HepG2 (cell line): ENCODE measurements around the gene OSER1. TPM values are rescaled to one million over a fixed set of nuclear protein-coding genes. Genes with fewer than 3 reads are reported as not detected.

Source experiments
- ATAC-seq: fragments of 200-7000 bp; cut with Tn5 transposase; 3 replicates; pipeline ENCODE4 v1.9.1; 2020; ENCODE audit warnings: mild to moderate bottlenecking, moderate library complexity
- BruUV-seq: library from RNA; stranded (reverse); fragments of 400-500 nt; replicated peaks from 2 replicates; lab custom pipeline; 2021; lab: Mats Ljungman, UMichigan
- CTCF ChIA-PET: fragments of 300-600 bp; formaldehyde crosslinking; extraction: SDS; loops from one replicate; lab custom pipeline; 2021; ENCODE audit warnings: low total read pairs, inconsistent platforms, low intra/inter-chr PET ratio; lab: Yijun Ruan, JAX
- POLR2A ChIA-PET: fragments of 350-600 bp; sonication (Branson Sonifier 250); formaldehyde crosslinking; loops from one replicate; lab custom pipeline; 2020; ENCODE audit warnings: antibody characterized with exemption, inconsistent platforms; lab: Yijun Ruan, JAX
- DNase-seq: peaks from one replicate; pipeline ENCODE4 v3.0.0-alpha.2; 2015; ENCODE audit warnings: low spot score
- FAIRE-seq: peaks from 3 replicates; lab custom pipeline; 2011; peaks lifted over from hg19 to GRCh38; lab: Jason Lieb, UNC
- H2AFZ ChIP-seq: one replicate; pipeline ENCODE4 v1.6.1; 2011; ENCODE audit warnings: low read length, inconsistent platforms
- H3K27ac ChIP-seq: fragments of 300-600 bp; 3 replicates; pipeline ENCODE4 v1.8.0; 2011; ENCODE audit warnings: mixed run types, mild to moderate bottlenecking, mixed read lengths, low read length, inconsistent platforms; ENCODE audit not compliant: insufficient read depth; ENCODE audit errors: extremely low read length
- H3K27me3 ChIP-seq, 2 experiments: fragments of 200-600 bp in 1 of 2; 2 replicates in 1 of 2; 3 replicates in 1 of 2; pipeline versions ENCODE4 v1.6.0 to v1.8.0; 2011; ENCODE audit warnings: low read length in 2 of 2, mild to moderate bottlenecking in 2 of 2, moderate library complexity in 2 of 2, inconsistent platforms in 1 of 2; ENCODE audit not compliant: insufficient read depth in 2 of 2, control insufficient read depth in 1 of 2
- H3K36me3 ChIP-seq, 2 experiments: fragments of 200-600 bp in 1 of 2; replicated peaks in 1 of 2; 2 replicates in 1 of 2; 3 replicates in 1 of 2; pipeline versions ENCODE4 v1.5.1 to v1.8.0; 2011; ENCODE audit warnings: low read length in 2 of 2, inconsistent platforms in 1 of 2; ENCODE audit not compliant: insufficient read depth in 2 of 2, control insufficient read depth in 1 of 2
- H3K4me1 ChIP-seq: 2 replicates; pipeline ENCODE4 v1.5.1; 2012; ENCODE audit warnings: low read length, inconsistent platforms; ENCODE audit not compliant: insufficient read depth
- H3K4me2 ChIP-seq: 2 replicates; pipeline ENCODE4 v1.6.0; 2011; ENCODE audit warnings: low read depth, low read length, inconsistent platforms
- H3K4me3 ChIP-seq, 3 experiments: fragments of 200-600 bp in 1 of 3; sonication (generic), shearing (Covaris generic) in 1 of 3; replicated peaks in 1 of 3; 2 replicates each; pipeline ENCODE4 v1.5.1; 2011 to 2016; ENCODE audit warnings: low read length in 3 of 3, inconsistent platforms in 2 of 3, low read depth in 2 of 3, mild to moderate bottlenecking in 2 of 3, control low read depth in 1 of 3, mixed read lengths in 1 of 3; ENCODE audit not compliant: insufficient read depth in 1 of 3
- H3K79me2 ChIP-seq: one replicate; pipeline ENCODE4 v1.6.1; 2011; ENCODE audit warnings: low read length, inconsistent platforms; ENCODE audit not compliant: insufficient read depth
- H3K9ac ChIP-seq: 2 replicates; pipeline ENCODE4 v1.6.0; 2011; ENCODE audit warnings: mild to moderate bottlenecking, low read depth, low read length, inconsistent platforms; ENCODE audit not compliant: insufficient read depth
- H3K9me3 ChIP-seq: 2 replicates; pipeline ENCODE4 v1.5.1; 2012; ENCODE audit warnings: mild to moderate bottlenecking, low read length
- H4K20me1 ChIP-seq: 2 replicates; pipeline ENCODE4 v1.6.0; 2011; ENCODE audit warnings: inconsistent platforms, mild to moderate bottlenecking, low read length, moderate library complexity; ENCODE audit not compliant: insufficient read depth
- SAP130 ChIP-seq: IDR thresholded peaks from 2 replicates; pipeline ENCODE4 v1.6.1; 2016; ENCODE audit warnings: low read depth
- SETDB1 ChIP-seq: sonication (generic); formaldehyde crosslinking; IDR thresholded peaks from 2 replicates; pipeline ENCODE4 v1.5.1; 2020; ENCODE audit warnings: missing genetic modification reagents, mild to moderate bottlenecking, borderline replicate concordance
- SRF ChIP-seq: IDR thresholded peaks from 2 replicates; pipeline ENCODE4 v1.6.1; 2011; ENCODE audit warnings: mild to moderate bottlenecking, low read depth, low read length, moderate library complexity
- YEATS2 ChIP-seq: sonication (generic); formaldehyde crosslinking; IDR thresholded peaks from 2 replicates; pipeline ENCODE4 v1.4.0; 2020; ENCODE audit warnings: missing genetic modification reagents, borderline replicate concordance
- ZNF556 ChIP-seq: sonication (generic); formaldehyde crosslinking; IDR thresholded peaks from 2 replicates; pipeline ENCODE4 v1.4.0; 2020; ENCODE audit warnings: mild to moderate bottlenecking, missing genetic modification reagents, borderline replicate concordance
- ZNF569 ChIP-seq: sonication (generic); formaldehyde crosslinking; IDR thresholded peaks from 2 replicates; pipeline ENCODE4 v1.5.0; 2020; ENCODE audit warnings: mild to moderate bottlenecking, missing genetic modification reagents, moderate library complexity, borderline replicate concordance
- ZNF616 ChIP-seq: sonication (generic); formaldehyde crosslinking; IDR thresholded peaks from 2 replicates; pipeline ENCODE4 v1.5.0; 2020; ENCODE audit warnings: low read depth, mild to moderate bottlenecking, missing genetic modification reagents
- WGBS: methylation state at CpG from one replicate; pipeline ENCODE4 v1.1.6; 2017; ENCODE audit warnings: low lambda C conversion rate; 5-methylcytosine and 5-hydroxymethylcytosine counted together
- in situ Hi-C: cut with HindIII; loops from 2 replicates; pipeline ENCODE4 v1.10.0; 2017; ENCODE audit warnings: low pct_unique_long_range_greater_than_20kb; ENCODE audit not compliant: extremely low pct_ligation_motif_present
- intact Hi-C: fragments of 100-400 bp; cut with micrococcal nuclease; formaldehyde crosslinking; loops from one replicate; pipeline ENCODE4 v1.10.0; 2022; ENCODE audit not compliant: unreplicated experiment
- polyA plus RNA-seq, 8 experiments: library from polyadenylated mRNA; depleted of rRNA in 3 of 8; stranded (reverse) in 7 of 8; unstranded in 1 of 8; fragments of >200 nt; fragmentation: Illumina TruSeq in 4 of 8; extraction: Trizol in 4 of 8; gene quantifications; 2 replicates each; pipeline versions ENCODE4 v1.2.1 to v1.2.3, GENCODE V29; 2011 to 2016; ENCODE audit warnings: low read depth in 4 of 8, missing spikeins in 1 of 8, mixed read lengths in 1 of 8; ENCODE audit not compliant: insufficient read depth in 1 of 8
- total RNA-seq, 5 experiments: library from RNA; depleted of rRNA; stranded (reverse); fragments of >200 nt; fragmentation: Illumina TruSeq; extraction: Trizol; gene quantifications; 2 replicates each; pipeline ENCODE4 v1.2.3, GENCODE V29; 2016; ENCODE audit warnings: low read depth in 1 of 5
- TF ChIP-seq, protein P1 (sequence below): fragments of 450-650 bp; IDR thresholded peaks from 2 replicates; pipeline ENCODE4 v1.6.1; 2016

The OSER1 gene
- total and polyA plus RNA-seq, 2 of the 13 experiments (the other 11 are each of a cell fraction or from before 2014, with no cell fraction given): 71.2 to 71.5 TPM

DNA sequence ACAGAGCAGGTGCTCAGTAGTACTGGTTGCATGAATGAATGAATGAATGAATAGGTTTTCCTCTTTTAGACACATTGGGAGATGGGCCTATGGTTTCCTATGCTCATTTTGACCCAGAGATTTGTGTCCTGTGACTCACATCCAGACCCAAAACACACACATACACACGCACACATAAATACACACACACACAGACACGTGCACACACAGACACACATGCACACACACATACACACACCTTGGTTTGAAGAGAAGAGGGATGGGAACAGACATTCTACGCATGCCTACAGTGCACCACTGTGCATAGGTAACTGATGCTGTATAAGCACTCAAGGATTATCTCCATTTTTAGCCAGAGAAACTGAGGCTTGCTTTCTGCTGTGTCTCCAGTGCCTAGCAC lies 27.7 kb downstream of the OSER1 start:
- Histone ChIP-seq H3K27ac (no peak overlapping the region), H3K36me3 (no peaks in the 10 kb centered on the region), H3K9me3 (no peaks in the 10 kb centered on the region), H3K27me3 (peaks cover 10 to 70% of the 10 kb centered on the region in 2 experiments; a peak in 4 of 5 replicates), H3K4me2 (no peak overlapping the region), H3K4me1 (peaks cover 19% of the 10 kb centered on the region), H3K79me2 (no peaks in the 10 kb centered on the region), H3K9ac (no peak overlapping the region), H2AFZ (no peak overlapping the region), H4K20me1 (no peaks in the 10 kb centered on the region), H3K4me3 (no peak overlapping the region)
- TF ChIP-seq, protein P1, sequence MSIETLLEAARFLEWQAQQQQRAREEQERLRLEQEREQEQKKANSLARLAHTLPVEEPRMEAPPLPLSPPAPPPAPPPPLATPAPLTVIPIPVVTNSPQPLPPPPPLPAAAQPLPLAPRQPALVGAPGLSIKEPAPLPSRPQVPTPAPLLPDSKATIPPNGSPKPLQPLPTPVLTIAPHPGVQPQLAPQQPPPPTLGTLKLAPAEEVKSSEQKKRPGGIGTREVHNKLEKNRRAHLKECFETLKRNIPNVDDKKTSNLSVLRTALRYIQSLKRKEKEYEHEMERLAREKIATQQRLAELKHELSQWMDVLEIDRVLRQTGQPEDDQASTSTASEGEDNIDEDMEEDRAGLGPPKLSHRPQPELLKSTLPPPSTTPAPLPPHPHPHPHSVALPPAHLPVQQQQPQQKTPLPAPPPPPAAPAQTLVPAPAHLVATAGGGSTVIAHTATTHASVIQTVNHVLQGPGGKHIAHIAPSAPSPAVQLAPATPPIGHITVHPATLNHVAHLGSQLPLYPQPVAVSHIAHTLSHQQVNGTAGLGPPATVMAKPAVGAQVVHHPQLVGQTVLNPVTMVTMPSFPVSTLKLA: peak; percentile 89
- TF ChIP-seq YEATS2 (no peak), ZNF569 (CRISPR knock-in tag) (no peak), SAP130 (CRISPR knock-in tag) (no peak), SRF (no peak), SETDB1 (CRISPR knock-in tag) (no peak), ZNF616 (CRISPR knock-in tag) (no peak), ZNF556 (no peak)
- POLR2A ChIA-PET: no interaction called here
- ATAC-seq (no peak), FAIRE-seq (no peak), DNase-seq (no peak)
- CTCF ChIA-PET: no interaction called here
- in situ Hi-C loops (no loop called here), intact Hi-C loops (no loop called here)
- WGBS: 43% methylated on average over 3 of the region's 3 CpGs
- no TSS peak for BruUV-seq
